Neuronal stem cell (in vitro differentiated cells): ENCODE measurements around the gene LRMDA.
"Not testable (repeated sequence)": the region's sequence is repeated elsewhere in the genome, so short reads cannot be mapped to it uniquely, and the experiment has no call there.

Experiments used
- DNase-seq: peaks from one replicate; pipeline ENCODE4 v3.0.0-alpha.2; 2013; ENCODE audit warnings: low spot score
- H2AFZ ChIP-seq: one replicate; pipeline ENCODE4 v1.6.1; 2013; ENCODE audit warnings: mild to moderate bottlenecking, low read length, inconsistent platforms
- H2AK5ac ChIP-seq: 2 replicates; pipeline ENCODE4 v1.6.1; 2013; ENCODE audit warnings: low read depth, mild to moderate bottlenecking, inconsistent platforms, low read length, moderate library complexity, mixed read lengths
- H2BK120ac ChIP-seq: 2 replicates; pipeline ENCODE4 v1.6.1; 2013; ENCODE audit warnings: low read depth, mild to moderate bottlenecking, inconsistent platforms, low read length, moderate library complexity, mixed read lengths
- H2BK12ac ChIP-seq: one replicate; pipeline ENCODE4 v1.6.1; 2013; ENCODE audit warnings: low read length, inconsistent platforms
- H2BK15ac ChIP-seq: 2 replicates; pipeline ENCODE4 v1.6.1; 2013; ENCODE audit warnings: mild to moderate bottlenecking, low read length, inconsistent platforms, mixed read lengths
- H2BK5ac ChIP-seq: one replicate; pipeline ENCODE4 v1.6.1; 2013; ENCODE audit warnings: inconsistent platforms, mild to moderate bottlenecking, low read length, moderate library complexity
- H3K14ac ChIP-seq: one replicate; pipeline ENCODE4 v1.6.1; 2013; ENCODE audit warnings: low read length, inconsistent platforms
- H3K18ac ChIP-seq: 2 replicates; pipeline ENCODE4 v1.6.1; 2013; ENCODE audit warnings: low read length, inconsistent platforms
- H3K23ac ChIP-seq: 2 replicates; pipeline ENCODE4 v1.6.1; 2013; ENCODE audit warnings: low read depth, mild to moderate bottlenecking, mixed read lengths, low read length, inconsistent platforms; ENCODE audit not compliant: poor library complexity
- H3K27ac ChIP-seq: replicated peaks from 3 replicates; pipeline ENCODE4 v1.5.1; 2013; ENCODE audit warnings: low read length, inconsistent platforms
- H3K27me3 ChIP-seq, 3 experiments: 2 replicates each; pipeline ENCODE4 v1.6.1; 2013; ENCODE audit warnings: low read length in 3 of 3, mild to moderate bottlenecking in 2 of 3, inconsistent platforms in 1 of 3, low read depth in 1 of 3, mixed read lengths in 1 of 3, moderate library complexity in 1 of 3; ENCODE audit not compliant: control insufficient read depth in 3 of 3, insufficient read depth in 3 of 3
- H3K36me3 ChIP-seq, 2 donors: replicated peaks in 1 of 2; 2 replicates each; pipeline ENCODE4 v1.6.1; 2013; ENCODE audit warnings: low read length in 2 of 2; ENCODE audit not compliant: control insufficient read depth in 2 of 2, insufficient read depth in 2 of 2
- H3K4ac ChIP-seq: 2 replicates; pipeline ENCODE4 v1.6.1; 2013; ENCODE audit warnings: inconsistent platforms, mild to moderate bottlenecking, low read length, moderate library complexity
- H3K4me1 ChIP-seq, 2 donors: 1 replicate in 1 of 2; 2 replicates in 1 of 2; pipeline ENCODE4 v1.6.1; 2013; ENCODE audit warnings: low read length in 2 of 2, low read depth in 1 of 2; ENCODE audit not compliant: control insufficient read depth in 2 of 2, insufficient read depth in 1 of 2
- H3K4me2 ChIP-seq: one replicate; pipeline ENCODE4 v1.6.1; 2013; ENCODE audit warnings: mild to moderate bottlenecking, low read length, inconsistent platforms; ENCODE audit not compliant: insufficient read depth, poor library complexity, severe bottlenecking
- H3K4me3 ChIP-seq, 2 donors: 2 replicates each; pipeline ENCODE4 v1.5.1; 2013; ENCODE audit warnings: low read length in 2 of 2, mild to moderate bottlenecking in 2 of 2, inconsistent platforms in 1 of 2, moderate library complexity in 1 of 2
- H3K79me1 ChIP-seq: one replicate; pipeline ENCODE4 v1.6.1; 2013; ENCODE audit warnings: low read depth, mild to moderate bottlenecking, inconsistent platforms, low read length, moderate library complexity
- H3K9ac ChIP-seq: one replicate; pipeline ENCODE4 v1.6.1; 2013; ENCODE audit warnings: mild to moderate bottlenecking, low read depth, low read length, inconsistent platforms; ENCODE audit not compliant: poor library complexity
- H3K9me3 ChIP-seq, 2 donors: replicated peaks in 1 of 2; 2 replicates each; pipeline versions ENCODE3 to v1.6.1; 2013; ENCODE audit warnings: low read length in 2 of 2, mild to moderate bottlenecking in 2 of 2, inconsistent platforms in 1 of 2, low read depth in 1 of 2, mixed read lengths in 1 of 2, moderate library complexity in 1 of 2; ENCODE audit not compliant: control insufficient read depth in 2 of 2, insufficient read depth in 1 of 2
- H4K8ac ChIP-seq: one replicate; pipeline ENCODE4 v1.6.1; 2013; ENCODE audit warnings: low read depth, mild to moderate bottlenecking, inconsistent platforms, low read length, moderate library complexity
- H4K91ac ChIP-seq: one replicate; pipeline ENCODE4 v1.6.1; 2013; ENCODE audit warnings: low read length, low read depth, mild to moderate bottlenecking, inconsistent platforms; ENCODE audit not compliant: poor library complexity
- WGBS, 2 donors: extraction: QIAGEN DNeasy Blood & Tissue Kit; methylation state at CpG; one replicate each; pipeline ENCODE4 v1.1.7; 2013; ENCODE audit warnings: missing lambda C conversion rate in 2 of 2, mixed read lengths in 1 of 2; ENCODE audit not compliant: insufficient read length in 2 of 2, insufficient replicate concordance in 1 of 2; ENCODE audit errors: extremely low coverage in 2 of 2; 5-methylcytosine and 5-hydroxymethylcytosine counted together

The LRMDA gene

DNA sequence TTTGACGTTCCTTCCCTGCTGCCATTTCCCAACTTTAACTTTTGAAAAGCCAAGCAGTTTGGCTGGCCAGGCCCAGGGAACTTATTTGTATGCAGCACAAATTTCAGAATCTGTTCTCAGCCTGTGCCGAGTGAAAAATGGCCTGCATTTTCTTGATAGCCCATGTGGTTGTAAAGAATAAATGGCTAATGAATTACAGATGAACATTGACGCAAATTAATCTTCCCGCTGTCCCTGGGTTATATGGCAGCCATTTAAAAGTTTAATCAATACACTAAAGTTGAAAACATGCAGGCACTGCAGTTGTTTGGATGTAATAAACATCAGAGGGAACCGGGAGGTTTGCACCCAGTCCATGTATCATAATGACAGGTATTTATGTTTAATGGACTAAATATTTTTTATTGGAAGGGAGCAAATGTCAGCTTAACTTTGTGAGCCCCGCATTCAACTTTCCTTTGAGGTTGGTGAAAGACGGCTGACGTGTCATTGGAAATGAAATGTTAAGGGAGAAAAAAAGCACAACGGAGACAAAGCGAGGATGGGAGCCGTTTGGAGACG is 1092.4 kb downstream of the LRMDA start:
- Histone ChIP-seq H3K23ac (no peak overlapping the region), H4K8ac (no peak overlapping the region), H2BK12ac (no peak overlapping the region), H3K4me3 (no peak overlapping the region), H2AK5ac (no peak overlapping the region), H2BK15ac (no peak overlapping the region), H2BK5ac (no peak overlapping the region), H3K18ac (no peak overlapping the region), H3K27me3 (no peaks in the 10 kb centered on the region), H3K4me1 (no peaks in the 10 kb centered on the region), H3K4me2 (no peak overlapping the region), H3K14ac (no peak overlapping the region), H3K9me3 (no peaks in the 10 kb centered on the region), H2BK120ac (no peak overlapping the region), H3K79me1 (no peaks in the 10 kb centered on the region), H4K91ac (no peak overlapping the region), H3K27ac (no peak overlapping the region), H2AFZ (no peak overlapping the region), H3K36me3 (no peaks in the 10 kb centered on the region), H3K9ac (no peak overlapping the region), H3K4ac (no peak overlapping the region)
- WGBS, 2 donors = no CpG with 5 or more reads among the region's 12 CpGs
- no peak for DNase-seq

DNA sequence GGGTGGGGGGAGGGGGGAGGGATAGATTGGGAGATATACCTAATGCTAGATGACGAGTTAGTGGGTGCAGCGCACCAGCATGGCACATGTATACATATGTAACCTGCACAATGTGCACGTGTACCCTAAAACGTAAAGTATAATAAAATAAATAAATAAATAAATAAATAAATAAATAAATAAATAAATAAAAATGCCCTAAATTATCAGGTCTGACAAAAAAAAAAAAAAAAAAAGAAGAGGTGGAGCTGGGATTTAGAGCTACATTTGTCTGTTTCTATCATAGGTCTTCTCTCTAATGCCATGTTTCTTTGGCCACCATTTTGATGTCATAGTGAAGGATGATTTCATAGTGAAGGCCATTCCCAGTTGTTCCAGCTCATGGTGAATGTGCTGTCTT is 1095.4 kb downstream of the LRMDA start:
- not testable (repeated sequence) for H2BK5ac ChIP-seq, H3K4me3 ChIP-seq, H3K4me2 ChIP-seq, H2AK5ac ChIP-seq, H3K27ac ChIP-seq, H3K18ac ChIP-seq, H2BK120ac ChIP-seq, H3K4ac ChIP-seq, H4K8ac ChIP-seq, H3K14ac ChIP-seq, H3K36me3 ChIP-seq, H3K79me1 ChIP-seq, H2AFZ ChIP-seq, H4K91ac ChIP-seq, H3K27me3 ChIP-seq, H3K9ac ChIP-seq, H3K4me1 ChIP-seq, H3K9me3 ChIP-seq, H2BK15ac ChIP-seq, DNase-seq, H2BK12ac ChIP-seq, H3K23ac ChIP-seq
- WGBS, 2 donors = no CpG with 5 or more reads among the region's 4 CpGs

DNA sequence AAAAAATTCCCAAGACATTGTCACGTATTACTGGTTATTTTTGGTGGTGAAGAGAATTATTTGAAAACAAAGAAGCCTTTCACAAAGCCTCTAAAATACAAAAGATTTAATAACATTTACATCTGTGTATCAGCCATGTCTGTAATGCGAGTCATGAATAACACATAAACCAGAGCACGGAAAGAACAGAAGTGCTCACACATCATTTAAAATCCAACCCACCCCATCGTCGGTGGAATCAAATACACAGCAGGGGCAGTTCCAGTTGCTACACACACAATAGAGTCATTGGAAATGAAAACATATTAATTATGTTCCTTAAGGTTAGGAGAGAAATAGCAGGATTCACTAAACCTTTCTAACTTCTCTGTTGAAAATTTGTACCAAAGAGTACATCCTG is 1108.9 kb downstream of the LRMDA start:
- H2BK120ac ChIP-seq = no peak overlapping the region
- H3K36me3 ChIP-seq = no peaks in the 10 kb centered on the region
- H4K91ac ChIP-seq = no peak overlapping the region
- H2BK12ac ChIP-seq = no peak overlapping the region
- H3K18ac ChIP-seq = no peak overlapping the region
- H3K4ac ChIP-seq = no peak overlapping the region
- H3K4me1 ChIP-seq = peaks cover 0 to 1% of the 10 kb centered on the region in 2 donors
- DNase-seq = no peak
- no peak overlapping the region for H3K4me2 ChIP-seq
- H3K14ac ChIP-seq = no peak overlapping the region
- H2BK5ac ChIP-seq = no peak overlapping the region
- no peak overlapping the region for H3K23ac ChIP-seq
- no CpG with 5 or more reads among the region's 5 CpGs for WGBS, 2 donors
- no peak overlapping the region for H4K8ac ChIP-seq
- H3K27ac ChIP-seq = no peak overlapping the region
- H3K4me3 ChIP-seq = no peak overlapping the region
- H2AFZ ChIP-seq = no peak overlapping the region
- H3K9ac ChIP-seq = no peak overlapping the region
- H3K27me3 ChIP-seq = no peaks in the 10 kb centered on the region
- no peaks in the 10 kb centered on the region for H3K79me1 ChIP-seq
- H2AK5ac ChIP-seq = no peak overlapping the region
- no peak overlapping the region for H2BK15ac ChIP-seq
- H3K9me3 ChIP-seq = no peaks in the 10 kb centered on the region

DNA sequence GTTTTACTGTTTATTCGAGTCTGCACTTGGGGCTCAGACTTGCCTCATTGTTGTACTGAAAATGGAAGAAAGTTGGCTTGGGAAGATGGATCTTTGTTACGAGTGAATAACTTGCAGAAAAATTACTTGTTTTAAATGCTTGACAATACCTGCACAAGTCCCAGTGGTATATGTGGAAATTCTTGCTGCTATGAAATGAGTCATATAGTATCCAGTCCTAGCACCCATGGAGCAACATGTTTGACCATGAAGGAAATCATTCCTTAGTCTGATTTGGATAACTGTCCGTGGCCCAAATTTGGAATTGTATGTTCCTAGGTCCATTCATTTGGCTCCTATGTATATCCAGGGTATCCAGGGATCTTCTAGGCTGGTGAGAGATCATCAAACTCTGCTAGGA is 1109.4 kb downstream of the LRMDA start:
- Histone ChIP-seq H2BK15ac (no peak overlapping the region), H2BK120ac (no peak overlapping the region), H4K8ac (no peak overlapping the region), H3K4me3 (no peak overlapping the region), H3K79me1 (no peaks in the 10 kb centered on the region), H2AFZ (no peak overlapping the region), H3K23ac (no peak overlapping the region), H3K14ac (no peak overlapping the region), H3K4me2 (no peak overlapping the region), H3K4me1 (peaks cover 0 to 1% of the 10 kb centered on the region in 2 donors), H3K9me3 (no peaks in the 10 kb centered on the region), H2BK12ac (no peak overlapping the region), H2BK5ac (no peak overlapping the region), H3K27ac (no peak overlapping the region), H3K18ac (no peak overlapping the region), H4K91ac (no peak overlapping the region), H3K36me3 (no peaks in the 10 kb centered on the region), H2AK5ac (no peak overlapping the region), H3K4ac (no peak overlapping the region), H3K27me3 (no peaks in the 10 kb centered on the region), H3K9ac (no peak overlapping the region)
- DNase-seq = no peak
- WGBS, 2 donors = no CpG with 5 or more reads among the region's 3 CpGs
